ENCODE measurements around the gene ZNF587B.
"Not testable (repeated sequence)": the region's sequence is repeated elsewhere in the genome, so short reads cannot be mapped to it uniquely, and the experiment has no call there.

The ZNF587B gene

GRCh38 chr19:57830071-57830602 lies at the start of gene ZNF587B:
Gene ZNF587B, plus strand, starts transcription at chr19:57830299. Its CDS starts 230 bp downstream, at chr19:57830529.
- in situ Hi-C loops (cut with HindIII; ENCODE audit: low sequenced_read_pairs), result no loop called here

- in situ Hi-C loops (cut with HindIII; ENCODE audit: low sequenced_read_pairs), result no loop called here
These were observed 43.8 kb upstream of the ZNF587B start for GRCh38 chr19:57786286-57786685.

DNA sequence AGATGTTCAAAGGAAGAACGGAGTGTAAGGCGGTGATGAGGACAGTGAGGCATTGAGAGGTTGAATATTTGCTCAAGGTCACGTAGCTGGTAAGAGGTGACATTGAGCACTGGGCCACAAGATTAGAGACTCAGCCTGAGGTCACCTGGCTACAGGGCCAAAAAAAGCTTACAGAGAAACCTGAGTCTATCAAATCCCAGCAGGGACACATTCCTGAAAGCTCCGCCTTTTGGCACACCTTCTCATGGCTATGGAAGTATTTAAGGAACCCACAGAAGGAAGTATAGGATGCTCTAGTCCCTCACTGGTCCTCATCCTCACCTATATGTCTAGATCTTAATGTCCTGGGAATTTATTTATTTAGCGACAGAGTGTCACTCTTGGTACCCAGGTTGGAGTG lies 43.2 kb upstream of the ZNF587B start:
- in situ Hi-C loops (cut with HindIII; ENCODE audit: low sequenced_read_pairs), result no loop called here

GRCh38 chr19:57788114-57788692 lies 41.9 kb upstream of the ZNF587B start:
- in situ Hi-C loops (cut with HindIII; ENCODE audit: low sequenced_read_pairs), result no loop called here

- in situ Hi-C loops (cut with HindIII; ENCODE audit: low sequenced_read_pairs), result no loop called here
These were observed 40.8 kb upstream of the ZNF587B start for GRCh38 chr19:57789288-57789687.

- in situ Hi-C loops (cut with HindIII; ENCODE audit: low sequenced_read_pairs), result not testable (repeated sequence)
These were observed 33.5 kb upstream of the ZNF587B start for GRCh38 chr19:57796580-57796979.

DNA sequence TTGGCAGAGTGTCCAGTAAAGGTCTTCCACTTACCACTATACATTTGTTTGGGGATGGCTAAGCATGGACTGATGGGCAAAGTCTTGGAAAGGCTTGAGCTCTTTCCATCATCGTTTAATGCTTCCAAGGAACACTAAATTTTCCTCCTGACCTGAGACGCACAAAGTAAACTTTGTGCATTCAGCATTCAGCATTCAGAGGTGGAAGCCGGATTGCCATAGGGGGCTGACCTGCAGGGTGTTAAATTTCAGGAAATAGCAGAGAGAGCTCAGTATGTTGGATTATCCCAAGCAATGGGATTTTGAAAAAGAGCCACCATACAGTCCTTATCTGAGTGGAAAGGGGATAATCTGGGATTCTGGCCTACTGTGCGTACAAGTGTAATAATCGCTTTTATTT lies 29.4 kb upstream of the ZNF587B start:
- in situ Hi-C loops (cut with HindIII; ENCODE audit: low sequenced_read_pairs), result no loop called here

DNA sequence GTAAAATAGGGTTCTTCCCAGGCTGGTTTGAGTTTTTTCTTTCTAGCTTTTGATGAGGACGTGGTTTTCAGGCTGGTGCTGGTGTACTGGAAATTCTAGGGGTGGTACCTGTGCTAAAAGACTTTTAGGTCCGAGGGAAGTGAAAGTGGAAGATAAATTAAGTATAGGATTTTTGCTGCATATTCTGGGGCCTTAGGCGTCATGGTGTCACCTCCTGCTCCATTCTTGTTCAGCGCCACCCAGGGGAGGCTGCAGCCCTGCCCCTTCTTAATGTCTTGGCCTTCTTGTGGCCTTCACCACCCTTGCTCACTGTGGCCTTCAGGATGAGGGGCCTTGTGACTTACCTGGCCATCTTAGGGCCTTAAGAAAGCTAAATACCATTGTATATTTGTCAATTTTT lies 27.8 kb upstream of the ZNF587B start:
- in situ Hi-C loops (cut with HindIII; ENCODE audit: low sequenced_read_pairs), result no loop called here

DNA sequence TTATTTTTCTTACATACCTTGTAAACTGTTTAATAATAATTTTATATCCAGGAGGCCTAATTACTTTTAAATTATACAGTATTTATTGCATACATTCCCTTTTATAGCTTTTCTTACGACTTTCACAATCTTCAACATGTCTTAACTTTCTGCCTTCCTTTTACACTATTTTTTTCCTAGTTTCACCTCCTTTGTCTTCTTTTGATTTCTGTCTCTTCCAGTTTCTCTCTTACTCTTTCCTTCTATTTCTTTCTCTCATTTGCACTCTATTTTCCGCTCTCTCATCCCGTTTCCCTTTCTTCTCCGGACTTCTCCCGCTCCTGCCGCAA lies 26.9 kb upstream of the ZNF587B start:
- in situ Hi-C loops (cut with HindIII; ENCODE audit: low sequenced_read_pairs), result no loop called here

DNA sequence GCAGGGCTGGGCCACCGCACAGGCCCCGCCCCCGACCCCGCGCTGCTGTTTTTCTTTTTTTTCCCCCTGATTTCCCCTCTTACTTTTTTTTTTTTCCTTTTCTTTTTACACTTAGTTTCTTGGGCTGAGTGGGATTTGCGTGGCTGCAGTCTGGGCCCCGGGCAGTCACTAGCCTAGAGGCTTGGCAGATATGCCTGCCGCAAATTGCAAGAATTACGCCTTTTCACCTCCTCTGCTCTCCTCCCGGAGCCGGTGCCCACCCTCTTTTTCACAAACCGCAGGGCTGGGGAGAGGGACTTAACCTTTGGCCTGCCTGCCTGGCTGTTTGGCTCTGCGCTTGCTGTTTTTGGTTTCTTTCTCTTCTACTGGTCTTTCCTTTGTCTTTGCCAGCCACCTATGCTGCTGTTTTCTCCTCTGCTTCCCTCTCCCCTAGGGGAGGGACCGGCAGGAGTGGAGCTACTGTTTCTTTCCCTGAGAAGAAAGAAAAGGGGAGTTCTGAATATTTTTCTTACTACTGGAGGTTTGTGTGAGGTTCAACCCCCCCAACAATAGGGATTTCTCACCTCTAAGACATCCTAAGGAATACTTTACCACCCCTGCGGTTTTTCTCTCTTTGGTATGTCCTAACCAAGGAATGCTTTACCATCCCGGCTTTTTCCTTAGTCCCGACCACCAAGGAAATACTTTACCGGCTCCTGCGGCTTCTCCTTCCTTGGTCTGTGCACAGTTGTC lies 26.3 kb upstream of the ZNF587B start:
- in situ Hi-C loops (cut with HindIII; ENCODE audit: low sequenced_read_pairs), result no loop called here

GRCh38 chr19:57807541-57807940 lies 22.6 kb upstream of the ZNF587B start:
- in situ Hi-C loops (cut with HindIII; ENCODE audit: low sequenced_read_pairs), result no loop called here

DNA sequence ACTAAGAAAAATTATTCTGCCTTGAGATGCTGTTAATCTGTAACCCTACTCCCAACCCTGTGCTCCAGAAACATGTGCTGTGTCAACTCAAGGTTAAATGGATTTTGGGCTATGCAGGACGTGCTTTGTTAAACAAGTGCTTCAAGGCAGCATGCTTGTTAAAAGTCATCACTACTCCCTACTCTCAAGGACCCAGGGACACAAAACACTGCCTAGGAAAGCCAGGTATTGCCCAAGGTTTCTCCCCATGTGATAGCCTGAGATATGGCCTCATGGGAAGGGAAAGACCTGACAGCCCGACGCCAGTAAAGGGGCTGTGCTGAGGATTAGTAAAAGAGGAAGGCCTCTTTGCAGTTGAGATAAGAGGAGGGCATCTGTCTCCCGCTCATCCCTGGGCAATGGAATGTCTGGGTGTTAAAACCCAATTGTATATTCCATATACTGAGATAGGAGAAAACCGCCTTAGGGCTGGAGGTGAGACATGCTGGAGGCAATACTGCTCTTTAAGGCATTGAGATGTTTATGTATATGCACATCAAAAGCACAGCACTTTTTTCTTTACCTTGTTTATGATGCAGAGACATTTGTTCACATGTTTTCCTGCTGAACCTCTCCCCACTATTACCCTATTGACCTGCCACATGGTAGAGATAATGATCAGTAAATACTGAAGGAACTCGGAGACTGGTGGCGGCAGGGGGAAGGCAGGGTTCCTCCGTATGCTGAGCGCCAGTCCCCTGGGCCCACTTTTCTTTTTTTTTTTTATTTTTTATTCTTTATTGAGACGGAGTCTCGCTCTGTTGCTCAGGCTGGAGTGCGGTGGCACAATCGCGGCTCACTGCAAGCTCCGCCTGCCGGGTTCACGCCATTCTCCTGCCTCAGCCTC lies 19.4 kb upstream of the ZNF587B start:
- in situ Hi-C loops (cut with HindIII; ENCODE audit: low sequenced_read_pairs), result not testable (repeated sequence)

GRCh38 chr19:57812226-57812625 lies 17.9 kb upstream of the ZNF587B start:
- in situ Hi-C loops (cut with HindIII; ENCODE audit: low sequenced_read_pairs), result no loop called here

- in situ Hi-C loops (cut with HindIII; ENCODE audit: low sequenced_read_pairs), result not testable (repeated sequence)
These were observed 16.9 kb upstream of the ZNF587B start for GRCh38 chr19:57812975-57813820.

- in situ Hi-C loops (cut with HindIII; ENCODE audit: low sequenced_read_pairs), result no loop called here
These were observed 16.1 kb upstream of the ZNF587B start for GRCh38 chr19:57813919-57814504.

DNA sequence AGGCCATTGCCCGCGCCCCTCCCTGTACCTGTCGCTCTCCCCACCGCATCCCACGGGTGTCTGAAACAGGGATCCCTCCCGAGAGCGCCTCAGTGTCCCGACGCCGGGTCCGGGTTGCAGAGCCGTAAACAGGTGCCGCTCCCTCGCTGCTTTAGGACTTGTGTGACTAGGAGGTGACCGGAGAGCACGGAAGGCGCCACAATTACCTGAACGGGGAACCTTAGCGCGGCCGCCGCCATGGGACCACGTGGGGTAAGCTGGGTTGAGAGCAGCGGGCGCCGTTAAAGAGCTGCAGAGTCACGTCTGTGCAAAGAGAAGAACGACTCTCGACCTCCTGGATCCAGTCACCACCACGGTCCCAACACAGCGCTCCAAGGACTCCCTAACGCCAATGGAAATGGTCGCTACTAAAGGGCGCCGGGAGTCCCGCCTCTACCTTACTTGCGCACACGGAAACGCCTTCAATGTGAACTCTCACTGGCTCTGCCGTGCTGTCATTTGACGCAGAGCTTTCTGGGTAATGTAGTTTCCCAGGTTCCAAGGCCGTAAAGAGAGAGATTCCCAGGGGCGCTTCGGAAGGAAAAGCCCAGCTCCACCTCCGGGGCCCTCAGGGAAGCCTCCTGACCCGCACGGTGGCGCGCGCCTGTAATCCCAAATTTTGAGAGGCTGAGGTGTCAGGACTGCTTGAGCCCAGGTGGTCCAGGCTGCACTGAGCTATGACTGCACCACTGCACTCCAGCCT lies 15.4 kb upstream of the ZNF587B start, which contains the start of gene ZNF552:
Gene ZNF552 (minus strand): TSS at position 409 of the 742 bp plus-strand sequence. CDS start 170 bp downstream, at position 239.
- in situ Hi-C loops (cut with HindIII; ENCODE audit: low sequenced_read_pairs), result no loop called here

- in situ Hi-C loops (cut with HindIII; ENCODE audit: low sequenced_read_pairs), result no loop called here
These were observed 14.6 kb upstream of the ZNF587B start for GRCh38 chr19:57815247-57816075.

GRCh38 chr19:57816652-57817051 lies 13.4 kb upstream of the ZNF587B start:
- in situ Hi-C loops (cut with HindIII; ENCODE audit: low sequenced_read_pairs), result no loop called here

DNA sequence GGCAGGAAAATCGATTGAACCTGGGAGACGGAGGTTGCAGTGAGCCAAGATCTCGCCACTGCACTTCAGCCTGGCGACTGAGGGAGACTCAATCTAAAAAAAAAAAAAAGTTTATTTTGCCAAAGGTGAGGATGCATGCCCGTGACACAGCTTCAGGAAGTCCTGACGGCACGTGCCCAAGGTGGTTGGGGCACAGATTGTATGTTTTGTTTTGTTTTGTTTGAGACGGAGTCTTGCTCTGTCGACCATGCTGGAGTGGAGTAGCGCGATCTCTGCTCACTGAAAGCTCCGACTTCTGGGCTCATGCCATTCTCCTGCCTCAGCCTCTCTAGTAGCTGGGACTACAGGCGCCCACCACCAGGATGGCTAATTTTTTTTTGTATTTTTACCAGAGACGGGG lies 12.1 kb upstream of the ZNF587B start:
- in situ Hi-C loops (cut with HindIII; ENCODE audit: low sequenced_read_pairs), result no loop called here

Measured in endothelial cell of hepatic sinusoid (primary cell).